H4 (cell line): ENCODE results near the gene SPIRE1. TPM values are rescaled to one million over a fixed set of nuclear protein-coding genes. Genes with fewer than 3 reads are reported as not detected.
A peak's percentile ranks its signal among the peaks of the same experiment; 100 is the strongest.

ENCODE experiments used
- DNase-seq: peaks from one replicate; pipeline ENCODE4 v3.0.0-alpha.2; 2015; ENCODE audit warnings: low spot score
- total RNA-seq: library from RNA; depleted of rRNA; stranded (reverse); fragments of >200 nt; shearing (Covaris generic); gene quantifications from 2 replicates; pipeline ENCODE4 v1.2.3, GENCODE V29; 2014; rRNA removed

Gene SPIRE1
- total RNA-seq = 8.9 and 10.7 TPM in 2 replicates

- peak; percentile 36 for DNase-seq
Measured at GRCh38 chr18:12657684-12658425, at the start of gene SPIRE1. TSS of gene SPIRE1 (minus strand) at chr18:12658107. CDS start at chr18:12657866, 241 bp downstream.

GRCh38 chr18:12703664-12704063, 45.8 kb upstream of the SPIRE1 start:
- DNase-seq = no peak

GRCh38 chr18:12703096-12703567, 45.2 kb upstream of the SPIRE1 start:
- DNase-seq = no peak

GRCh38 chr18:12702221-12703095, 44.6 kb upstream of the SPIRE1 start, which contains the start of the genes CEP76 and PSMG2:
TSS of gene CEP76 (minus strand) at chr18:12702723. CDS start at chr18:12702548, 175 bp downstream.
TSS of gene PSMG2 (plus strand) at chr18:12703042. CDS start at chr18:12703108, 66 bp downstream.
- peak; percentile 62 for DNase-seq

DNA sequence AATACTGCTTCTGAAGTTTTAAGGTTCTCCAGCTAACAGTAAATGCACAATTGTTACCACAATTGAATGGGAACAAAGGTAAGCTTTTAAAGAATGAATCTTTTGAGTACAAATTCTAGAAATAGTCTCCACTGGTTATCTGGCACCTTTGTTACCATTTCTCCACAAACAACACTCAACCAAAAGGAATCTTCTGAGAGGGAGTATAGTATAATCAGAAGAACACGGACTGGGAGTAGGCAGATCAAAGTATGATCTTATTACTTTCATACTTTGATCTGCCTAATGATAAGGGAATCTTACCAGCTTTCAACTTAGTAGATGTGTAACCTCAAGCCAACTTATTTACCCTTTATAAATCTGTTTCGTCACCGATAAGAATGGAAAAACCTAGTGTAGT, 43.3 kb upstream of the SPIRE1 start:
- no peak for DNase-seq

DNA sequence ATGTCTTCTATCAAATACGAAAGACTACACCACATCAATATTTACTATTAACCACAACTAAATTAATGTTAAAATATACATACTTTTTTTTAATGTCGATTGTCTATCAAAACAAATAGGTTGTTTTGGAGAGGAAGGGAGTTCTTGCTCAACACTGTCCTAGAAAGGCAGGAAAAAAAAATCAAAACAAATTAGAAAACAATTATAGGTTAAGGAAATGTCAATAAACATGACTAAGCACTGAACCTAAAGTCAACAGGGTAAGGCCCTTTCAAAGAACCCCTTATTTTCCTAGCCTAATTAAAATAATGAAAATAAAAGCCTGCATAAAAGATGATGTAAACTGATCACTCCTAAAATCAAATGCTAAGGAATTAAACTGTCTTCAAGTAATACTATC, 41.8 kb upstream of the SPIRE1 start:
- no peak for DNase-seq

- no peak for DNase-seq
Measured at GRCh38 chr18:12694032-12694431, 36.1 kb upstream of the SPIRE1 start.

DNA sequence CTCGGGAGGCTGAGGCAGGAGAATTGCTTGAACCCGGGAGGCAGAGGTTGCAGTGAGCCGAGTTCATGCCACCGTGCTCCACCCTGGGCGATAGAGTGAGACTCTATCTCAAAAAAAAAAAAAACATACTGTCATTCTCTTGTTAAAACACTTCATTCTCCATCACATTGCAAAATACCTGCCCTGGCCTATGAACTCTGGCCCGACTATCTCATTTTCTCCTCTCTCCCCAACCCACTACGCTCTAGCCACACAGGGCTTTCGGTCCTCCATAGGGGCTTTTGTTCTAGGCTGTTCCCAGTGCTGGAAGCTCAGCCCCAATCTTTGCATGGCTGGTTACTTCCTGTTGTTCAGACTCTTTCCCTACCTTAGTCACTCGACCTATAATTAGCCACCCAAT, 34.3 kb upstream of the SPIRE1 start:
- DNase-seq = no peak

GRCh38 chr18:12689256-12689850, 31.4 kb upstream of the SPIRE1 start:
- no peak for DNase-seq

DNA sequence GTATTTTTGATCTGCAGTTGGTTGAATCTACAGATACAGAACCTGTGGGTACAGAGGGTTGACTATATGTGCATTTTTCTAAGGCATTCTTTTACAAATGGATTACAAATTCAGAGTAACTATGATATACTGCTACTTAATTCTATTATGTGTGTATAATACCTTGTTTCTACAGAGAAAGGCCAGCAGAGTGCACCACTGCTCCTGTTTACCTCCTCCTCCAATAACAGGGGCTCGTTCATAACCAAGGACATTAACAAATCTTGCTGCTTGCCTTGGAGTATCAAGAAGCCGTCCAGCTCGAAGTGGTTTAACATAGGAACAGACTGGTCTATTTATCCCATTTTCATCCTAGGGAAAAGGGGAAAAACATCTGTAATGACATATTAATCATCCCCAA, 28.2 kb upstream of the SPIRE1 start:
- peak; percentile 19 for DNase-seq

- DNase-seq = peak; percentile 34
Measured at GRCh38 chr18:12679183-12679786, 21.4 kb upstream of the SPIRE1 start.

GRCh38 chr18:12668041-12668440, 10.1 kb upstream of the SPIRE1 start:
- no peak for DNase-seq

DNA sequence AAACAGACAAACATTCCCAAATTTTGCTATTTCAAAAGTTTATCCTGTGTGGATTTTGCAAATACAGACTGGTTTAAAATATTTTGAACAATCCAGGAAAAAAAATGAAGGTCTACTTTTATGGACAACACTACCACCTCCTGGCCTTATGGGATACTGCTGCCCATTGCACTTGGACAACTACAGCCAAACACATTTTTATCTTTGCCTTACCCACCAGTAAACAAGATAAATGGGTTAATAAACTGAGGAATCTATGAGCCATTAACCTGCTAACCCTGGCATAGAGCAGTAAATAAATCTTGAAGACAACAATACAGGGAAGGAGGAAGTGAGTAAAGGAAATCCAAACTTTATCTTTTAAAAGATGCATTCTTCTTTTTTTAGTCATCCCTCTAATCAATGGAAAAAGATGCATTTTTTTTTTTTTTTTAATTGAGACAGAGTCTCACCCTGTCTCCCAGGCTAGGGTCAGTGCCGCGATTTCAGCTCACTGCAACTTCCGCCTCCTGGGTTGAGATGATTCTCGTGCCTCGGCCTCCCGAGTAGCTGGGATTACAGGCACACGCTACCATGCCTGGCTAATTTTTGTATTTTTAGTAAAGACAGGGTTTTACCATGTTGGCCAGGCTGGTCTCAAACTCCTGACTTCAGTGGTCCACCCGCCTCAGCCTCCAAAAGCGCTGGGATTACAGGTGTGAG, 2.1 kb upstream of the SPIRE1 start:
- peak; percentile 54 for DNase-seq

GRCh38 chr18:12658426-12659138, 675 bp upstream of the SPIRE1 start:
- no peak for DNase-seq

DNA sequence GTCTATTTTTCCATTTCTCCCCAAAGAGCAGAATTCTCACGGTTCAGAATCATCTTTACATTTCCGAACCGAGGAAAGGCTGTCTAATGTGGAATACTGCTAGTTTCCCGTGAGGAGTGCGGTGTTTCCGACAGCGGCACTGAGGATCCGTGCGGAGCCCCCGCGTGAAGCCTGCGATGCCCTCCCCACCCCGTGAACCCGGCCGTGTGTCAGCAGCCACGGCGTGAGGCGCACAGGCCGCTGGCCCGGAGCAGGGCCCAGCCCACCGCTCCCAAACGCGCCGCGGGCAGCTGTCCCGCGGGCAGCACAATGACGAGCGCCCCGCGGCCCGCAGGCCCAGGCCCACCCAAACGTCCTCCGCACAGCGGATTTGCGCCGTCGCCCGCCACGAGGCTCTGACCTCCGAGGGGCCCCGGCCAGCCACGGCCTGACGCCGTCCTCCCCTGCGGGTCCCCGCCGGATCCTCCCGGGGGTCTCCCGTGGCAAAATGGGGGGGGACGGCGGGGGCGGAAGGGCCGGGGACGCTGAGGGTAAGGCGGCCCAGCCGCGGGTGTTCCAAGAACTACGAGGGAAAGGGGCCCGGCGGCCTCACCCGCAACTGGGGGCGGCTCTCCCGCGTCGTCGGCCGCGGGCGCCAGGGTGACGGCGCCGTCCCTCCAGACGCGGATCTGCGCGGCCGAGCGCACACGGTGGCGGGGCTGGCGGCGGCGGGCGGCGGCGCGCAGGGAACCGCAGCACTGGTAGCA, 796 bp downstream of the SPIRE1 start:
- DNase-seq = no peak

DNA sequence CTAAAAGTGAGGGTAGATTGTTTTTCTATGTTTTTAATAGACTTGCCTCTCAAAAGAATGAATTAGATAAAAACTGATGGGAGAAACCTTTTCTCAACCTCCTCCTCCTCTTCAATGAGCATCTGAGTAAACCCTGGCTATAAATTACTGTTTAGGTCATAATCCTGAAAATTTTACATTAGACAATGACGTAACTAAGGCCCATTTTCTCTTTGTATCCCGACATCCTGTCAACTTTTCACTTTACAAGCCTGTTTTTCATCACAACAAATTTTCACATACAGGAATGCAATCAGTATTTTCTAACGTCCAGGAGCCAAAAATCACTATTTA, 1.3 kb downstream of the SPIRE1 start:
- DNase-seq = no peak

DNA sequence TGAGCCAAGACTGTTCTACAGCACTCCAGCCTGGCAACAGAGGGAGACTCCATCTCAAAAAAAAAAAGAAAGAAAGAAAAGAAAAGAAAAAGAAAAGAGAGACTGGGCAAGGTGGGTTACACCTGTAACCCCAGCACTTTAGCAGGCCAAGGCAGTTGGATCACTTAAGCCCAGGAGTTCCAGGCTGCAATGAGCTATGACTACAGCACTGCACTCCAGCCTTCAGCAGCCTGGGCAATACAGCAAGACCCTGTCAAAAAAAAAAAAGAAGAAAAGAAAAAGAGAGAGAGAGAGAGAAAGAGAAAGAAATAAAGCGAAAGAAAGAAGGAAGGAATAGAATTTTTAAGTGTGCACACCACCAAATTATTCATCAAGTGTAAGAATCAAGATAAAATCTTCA, 2.9 kb downstream of the SPIRE1 start:
- no peak for DNase-seq

- DNase-seq = peak; percentile 23
Measured at GRCh38 chr18:12652861-12653401, 5.0 kb downstream of the SPIRE1 start.

DNA sequence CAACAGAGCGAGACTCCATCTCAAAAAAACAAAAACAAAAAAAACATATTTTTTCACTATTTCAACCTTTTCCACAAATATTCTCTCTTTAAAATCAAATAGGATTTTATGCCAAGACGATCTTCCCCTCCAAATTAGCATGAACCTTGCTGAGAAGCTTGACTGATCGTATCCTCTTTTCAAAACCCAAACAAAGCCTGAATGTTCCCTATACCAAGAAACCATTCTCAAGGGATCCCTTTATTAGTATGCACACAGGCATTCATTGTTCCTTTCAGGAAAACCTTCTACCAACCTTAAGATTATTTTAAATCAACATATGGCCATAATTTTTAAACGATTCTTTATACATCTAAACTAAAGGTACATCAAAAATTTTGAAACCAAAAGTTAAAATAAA, 6.3 kb downstream of the SPIRE1 start:
- no peak for DNase-seq

GRCh38 chr18:12647773-12648172, 10.1 kb downstream of the SPIRE1 start:
- no peak for DNase-seq
